ENCODE measurements around the gene MRPL19. TPM values are rescaled to one million over a fixed set of nuclear protein-coding genes. Genes with fewer than 3 reads are reported as not detected.

MRPL19 gene
- total RNA-seq, 1 experiment from 2014 or later: 85.9 TPM

DNA sequence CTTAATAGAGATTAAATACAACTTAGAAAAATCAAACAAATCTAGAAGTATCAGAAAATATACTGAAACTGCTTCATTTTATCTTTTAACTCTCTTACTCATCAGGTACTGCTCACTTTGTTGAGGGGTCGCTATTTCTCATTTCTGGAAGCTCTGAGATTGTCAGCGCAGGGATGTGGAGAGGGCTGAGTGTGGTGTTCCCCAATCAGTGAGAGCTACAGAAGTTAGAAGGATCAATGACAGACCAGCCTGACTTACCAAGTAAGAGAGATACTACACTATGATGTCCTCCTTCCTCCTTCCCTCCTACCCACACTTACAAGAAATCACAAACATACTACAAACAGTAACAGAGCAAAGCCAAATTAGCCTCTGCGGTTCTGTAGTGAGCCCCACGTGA, 56.0 kb downstream of the MRPL19 start:
- H3K4me2 ChIP-seq (ENCODE audit: low read length): no peak overlapping the region
- no peak overlapping the region for H3K9ac ChIP-seq (ENCODE audit: low read length)
- no peaks in the 10 kb centered on the region for H3K9me2 ChIP-seq (replicated peaks; ENCODE audit: low read length)
- no TSS peak for BruUV-seq (replicated peaks)
- peaks cover 31% of the 10 kb centered on the region for H3K36me3 ChIP-seq (ENCODE audit: low read depth, low read length)
- H3K27ac ChIP-seq (ENCODE audit: low read length): no peak overlapping the region
- DNase-seq (no peak), ATAC-seq (no peak)
- peaks cover 11% of the 10 kb centered on the region; the same call in 1 of the 2 replicates for H3K4me1 ChIP-seq (ENCODE audit: insufficient read depth, low read length)
- no peaks in the 10 kb centered on the region for H3K27me3 ChIP-seq (ENCODE audit: low read length)
- CTCF ChIA-PET: no interaction called here
- peaks cover 8% of the 10 kb centered on the region; the same call in 1 of the 2 replicates for H3K79me2 ChIP-seq (ENCODE audit: low read length)
- no peaks in the 10 kb centered on the region for H4K20me1 ChIP-seq (ENCODE audit: low read length)
- no peaks in the 10 kb centered on the region for H3K9me3 ChIP-seq (ENCODE audit: low read length)
- H2AFZ ChIP-seq (ENCODE audit: low read length): no peak overlapping the region
- POLR2A ChIA-PET (ENCODE audit: unreplicated experiment): no interaction called here
- H3K4me3 ChIP-seq (ENCODE audit: low read length): no peak overlapping the region
- intact Hi-C loops (cut with micrococcal nuclease): no loop called here
- no peaks in the 10 kb centered on the region for H3F3A ChIP-seq (ENCODE audit: low read length, unreplicated experiment)
- TF ChIP-seq EZH2 (IDR thresholded peaks at IDR 0.05; ENCODE audit: low read length, unreplicated experiment) (no peak), EZH2phosphoT487 (IDR thresholded peaks at IDR 0.05; ENCODE audit: borderline replicate concordance, low read length) (no peak)
- TF ChIP-seq, protein P1, sequence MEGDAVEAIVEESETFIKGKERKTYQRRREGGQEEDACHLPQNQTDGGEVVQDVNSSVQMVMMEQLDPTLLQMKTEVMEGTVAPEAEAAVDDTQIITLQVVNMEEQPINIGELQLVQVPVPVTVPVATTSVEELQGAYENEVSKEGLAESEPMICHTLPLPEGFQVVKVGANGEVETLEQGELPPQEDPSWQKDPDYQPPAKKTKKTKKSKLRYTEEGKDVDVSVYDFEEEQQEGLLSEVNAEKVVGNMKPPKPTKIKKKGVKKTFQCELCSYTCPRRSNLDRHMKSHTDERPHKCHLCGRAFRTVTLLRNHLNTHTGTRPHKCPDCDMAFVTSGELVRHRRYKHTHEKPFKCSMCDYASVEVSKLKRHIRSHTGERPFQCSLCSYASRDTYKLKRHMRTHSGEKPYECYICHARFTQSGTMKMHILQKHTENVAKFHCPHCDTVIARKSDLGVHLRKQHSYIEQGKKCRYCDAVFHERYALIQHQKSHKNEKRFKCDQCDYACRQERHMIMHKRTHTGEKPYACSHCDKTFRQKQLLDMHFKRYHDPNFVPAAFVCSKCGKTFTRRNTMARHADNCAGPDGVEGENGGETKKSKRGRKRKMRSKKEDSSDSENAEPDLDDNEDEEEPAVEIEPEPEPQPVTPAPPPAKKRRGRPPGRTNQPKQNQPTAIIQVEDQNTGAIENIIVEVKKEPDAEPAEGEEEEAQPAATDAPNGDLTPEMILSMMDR (conservative IDR thresholded peaks at IDR 0.05; ENCODE audit: low read depth, low read length): no peak

DNA sequence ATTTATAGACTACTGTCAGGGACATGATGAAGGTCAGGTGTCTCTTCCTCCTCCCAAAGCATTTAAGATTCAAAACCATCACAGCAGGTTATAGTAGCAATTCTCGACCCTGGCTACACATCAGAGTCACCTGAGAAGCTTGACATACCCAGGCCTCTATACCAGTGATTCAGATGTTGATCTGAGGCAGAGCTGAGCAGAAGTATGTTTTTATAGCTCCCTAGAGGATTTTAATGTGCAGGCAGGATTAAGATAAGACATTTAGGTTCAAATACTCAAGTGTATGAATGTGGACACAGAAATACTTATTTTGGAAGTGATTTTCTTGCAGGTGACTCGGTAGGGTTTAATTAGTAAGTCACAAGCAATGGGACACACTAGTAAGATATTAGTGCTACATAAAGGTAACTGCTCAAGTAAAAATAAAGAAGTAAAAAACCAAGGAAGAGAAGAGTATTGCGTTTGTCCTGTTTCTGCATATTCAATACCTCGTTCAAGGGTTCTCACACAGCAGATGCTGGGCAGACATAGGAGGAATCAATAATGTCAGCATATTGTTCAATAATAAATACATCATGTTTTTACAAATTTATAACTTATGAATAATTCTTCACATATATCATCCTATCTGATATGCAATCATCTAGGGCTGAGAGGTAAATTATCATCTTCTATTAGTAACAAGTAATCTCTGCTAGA, 57.2 kb downstream of the MRPL19 start:
- intact Hi-C loops (cut with micrococcal nuclease): no loop called here
- no peaks in the 10 kb centered on the region for H4K20me1 ChIP-seq (ENCODE audit: low read length)
- no peaks in the 10 kb centered on the region for H3F3A ChIP-seq (ENCODE audit: low read length, unreplicated experiment)
- POLR2A ChIA-PET (ENCODE audit: unreplicated experiment): no interaction called here
- H3K36me3 ChIP-seq (ENCODE audit: low read depth, low read length): peaks cover 31% of the 10 kb centered on the region
- H3K4me1 ChIP-seq (ENCODE audit: insufficient read depth, low read length): peaks cover 13% of the 10 kb centered on the region
- H3K9me2 ChIP-seq (replicated peaks; ENCODE audit: low read length): no peaks in the 10 kb centered on the region
- H3K9me3 ChIP-seq (ENCODE audit: low read length): no peaks in the 10 kb centered on the region
- no peak overlapping the region for H3K27ac ChIP-seq (ENCODE audit: low read length)
- peaks cover 20% of the 10 kb centered on the region for H3K79me2 ChIP-seq (ENCODE audit: low read length)
- H3K4me3 ChIP-seq (ENCODE audit: low read length): no peak overlapping the region
- DNase-seq (no peak), ATAC-seq (no peak)
- CTCF ChIA-PET: no interaction called here
- no TSS peak for BruUV-seq (replicated peaks)
- no peak overlapping the region for H3K9ac ChIP-seq (ENCODE audit: low read length)
- no peak overlapping the region for H2AFZ ChIP-seq (ENCODE audit: low read length)
- no peaks in the 10 kb centered on the region for H3K27me3 ChIP-seq (ENCODE audit: low read length)
- TF ChIP-seq, protein P1 (conservative IDR thresholded peaks at IDR 0.05; ENCODE audit: low read depth, low read length): no peak
- TF ChIP-seq EZH2phosphoT487 (IDR thresholded peaks at IDR 0.05; ENCODE audit: borderline replicate concordance, low read length) (no peak), EZH2 (IDR thresholded peaks at IDR 0.05; ENCODE audit: low read length, unreplicated experiment) (no peak)
- H3K4me2 ChIP-seq (ENCODE audit: low read length): no peak overlapping the region

DNA sequence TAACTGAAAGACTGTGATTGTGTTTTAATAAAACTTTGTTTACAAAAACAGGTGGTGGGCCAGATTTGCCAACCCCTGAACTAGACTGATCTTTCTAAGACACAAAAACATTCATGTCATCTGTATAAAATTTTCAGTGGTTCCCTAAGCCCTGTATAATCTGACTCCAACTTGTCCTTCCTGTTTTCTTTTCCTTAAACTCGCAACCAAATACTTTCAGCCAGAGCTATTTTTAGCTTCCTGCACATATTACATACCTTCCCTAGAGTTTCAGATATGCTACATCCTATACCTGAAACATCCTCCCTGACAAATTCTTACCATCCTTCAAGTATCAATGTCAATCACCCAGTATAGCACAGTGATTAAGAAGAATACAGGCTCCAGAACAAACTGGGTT, 59.3 kb downstream of the MRPL19 start:
- intact Hi-C loops (cut with micrococcal nuclease): no loop called here

More for the DNA sequence above, 59.3 kb downstream of the MRPL19 start:
- Histone ChIP-seq H2AFZ (ENCODE audit: low read length) (no peak overlapping the region), H3F3A (ENCODE audit: low read length, unreplicated experiment) (no peaks in the 10 kb centered on the region), H3K4me3 (ENCODE audit: low read length) (no peak overlapping the region), H3K4me2 (ENCODE audit: low read length) (0 out of 2 replicates have a peak overlapping the region, but pooled peaks have one; percentile 12), H3K4me1 (ENCODE audit: insufficient read depth, low read length) (peaks cover 22% of the 10 kb centered on the region), H3K27ac (ENCODE audit: low read length) (no peak overlapping the region), H3K27me3 (ENCODE audit: low read length) (no peaks in the 10 kb centered on the region), H3K9me2 (replicated peaks; ENCODE audit: low read length) (no peaks in the 10 kb centered on the region), H4K20me1 (ENCODE audit: low read length) (no peaks in the 10 kb centered on the region), H3K36me3 (ENCODE audit: low read depth, low read length) (peaks cover 26% of the 10 kb centered on the region), H3K79me2 (ENCODE audit: low read length) (peaks cover 37% of the 10 kb centered on the region), H3K9ac (ENCODE audit: low read length) (no peak overlapping the region), H3K9me3 (ENCODE audit: low read length) (no peaks in the 10 kb centered on the region)
- peak; percentile 34 for DNase-seq
- ATAC-seq: no peak
- TF ChIP-seq EZH2phosphoT487 (IDR thresholded peaks at IDR 0.05; ENCODE audit: borderline replicate concordance, low read length): no peak
- TF ChIP-seq EZH2 (IDR thresholded peaks at IDR 0.05; ENCODE audit: low read length, unreplicated experiment): no peak
- TF ChIP-seq, protein P1 (conservative IDR thresholded peaks at IDR 0.05; ENCODE audit: low read depth, low read length): no peak
- CTCF ChIA-PET: interaction anchor here (0.8 kb wide), 1 partner anchor 11 kb away, joined by 3 read pairs; no protein-coding TSS in a partner anchor
- POLR2A ChIA-PET (ENCODE audit: unreplicated experiment): no interaction called here
- BruUV-seq (replicated peaks): no TSS peak
